K562 (cell line): ENCODE data around the gene GEMIN4. TPM values are rescaled to one million over a fixed set of nuclear protein-coding genes. Genes with fewer than 3 reads are reported as not detected.

Source experiments
- BHLHE40 ChIP-seq: IDR thresholded peaks from 2 replicates; pipeline ENCODE4 v1.6.1; 2011; ENCODE audit warnings: low read length, improper control_type of control experiment
- CBX2 ChIP-seq: fragments of 200-600 bp; sonication (generic); IDR thresholded peaks from one replicate; pipeline ENCODE4 v1.6.1; 2012; ENCODE audit warnings: mild to moderate bottlenecking, low read length, inconsistent platforms; ENCODE audit not compliant: insufficient read depth, poor library complexity, severe bottlenecking
- HDAC2 ChIP-seq: fragments of 450-650 bp; IDR thresholded peaks from 2 replicates; pipeline ENCODE4 v1.6.1; 2016; ENCODE audit warnings: mild to moderate bottlenecking
- TAF1 ChIP-seq: IDR thresholded peaks from 2 replicates; pipeline ENCODE4 v1.6.1; 2011; ENCODE audit warnings: mild to moderate bottlenecking, low read length, moderate library complexity; ENCODE audit not compliant: insufficient read depth, control insufficient read depth, severe bottlenecking; ENCODE audit errors: extremely low read depth
- USF2 ChIP-seq: sonication (generic); formaldehyde crosslinking; IDR thresholded peaks from 2 replicates; pipeline ENCODE4 v1.5.0; 2020; ENCODE audit warnings: missing genetic modification reagents
- XRCC5 ChIP-seq: fragments of 200-400 bp; formaldehyde crosslinking; IDR thresholded peaks from 2 replicates; pipeline ENCODE4 v1.6.1; 2017; ENCODE audit warnings: low read depth, mild to moderate bottlenecking, low read length
- ZC3H11A ChIP-seq: IDR thresholded peaks from 2 replicates; pipeline ENCODE4 v1.6.1; 2012; ENCODE audit warnings: low read depth, low read length, improper control_type of control experiment
- ZNF518B ChIP-seq: fragments of 250-450 bp; sonication (Bioruptor Pico); IDR thresholded peaks from 2 replicates; pipeline ENCODE4 v1.5.0; 2021; ENCODE audit warnings: mild to moderate bottlenecking, moderate library complexity
- polyA plus RNA-seq, 8 experiments: library from polyadenylated mRNA; depleted of rRNA in 4 of 8; stranded (reverse) in 5 of 8; unstranded in 3 of 8; fragments of >200 nt; fragmentation: Nextera tagmentation in 2 of 8; fragmentation: Illumina TruSeq in 1 of 8; extraction: Ambion mirVana in 2 of 8; extraction: Trizol in 1 of 8; gene quantifications; 2 replicates each; pipeline versions ENCODE4 v1.2.1 to v1.2.3, GENCODE V29; 2011 to 2014; ENCODE audit warnings: inconsistent platforms in 1 of 8, missing spikeins in 1 of 8
- total RNA-seq, 7 experiments: library from RNA; depleted of rRNA in 6 of 7; stranded (reverse); fragments of >200 nt in 6 of 7; fragmentation: Illumina TruSeq in 2 of 7; extraction: Trizol in 2 of 7; gene quantifications; 2 replicates each; pipeline versions ENCODE4 v1.2.1 to v1.2.3, GENCODE V29; 2011 to 2021; ENCODE audit warnings: low replicate concordance in 1 of 7

GEMIN4 gene
- total and polyA plus RNA-seq, 9 of the 15 experiments (the other 6 are each of a cell fraction or from before 2014, with no cell fraction given), result 1.8 to 42.5 (median 10.8) TPM

GRCh38 chr17:752620-753219 is 656 bp upstream of the GEMIN4 start (continued):
- TF ChIP-seq XRCC5 (0 out of 2 replicates have a peak, but pooled peaks have one; percentile 2), ZC3H11A (no peak), USF2 (CRISPR knock-in tag) (no peak), ZNF518B (CRISPR knock-in tag) (no peak), TAF1 (peak; percentile 38), HDAC2 (no peak), CBX2 (no peak), BHLHE40 (no peak)
